GM18519 (cell line): ENCODE measurements around the gene BPGM.

Experiments
- ATAC-seq: cut with Tn5 transposase; IDR thresholded peaks from one replicate; pipeline ENCODE4 v1.9.1; 2021; ENCODE audit warnings: mild to moderate bottlenecking, moderate library complexity; ENCODE audit not compliant: unreplicated experiment, low FRiP score

The BPGM gene

DNA sequence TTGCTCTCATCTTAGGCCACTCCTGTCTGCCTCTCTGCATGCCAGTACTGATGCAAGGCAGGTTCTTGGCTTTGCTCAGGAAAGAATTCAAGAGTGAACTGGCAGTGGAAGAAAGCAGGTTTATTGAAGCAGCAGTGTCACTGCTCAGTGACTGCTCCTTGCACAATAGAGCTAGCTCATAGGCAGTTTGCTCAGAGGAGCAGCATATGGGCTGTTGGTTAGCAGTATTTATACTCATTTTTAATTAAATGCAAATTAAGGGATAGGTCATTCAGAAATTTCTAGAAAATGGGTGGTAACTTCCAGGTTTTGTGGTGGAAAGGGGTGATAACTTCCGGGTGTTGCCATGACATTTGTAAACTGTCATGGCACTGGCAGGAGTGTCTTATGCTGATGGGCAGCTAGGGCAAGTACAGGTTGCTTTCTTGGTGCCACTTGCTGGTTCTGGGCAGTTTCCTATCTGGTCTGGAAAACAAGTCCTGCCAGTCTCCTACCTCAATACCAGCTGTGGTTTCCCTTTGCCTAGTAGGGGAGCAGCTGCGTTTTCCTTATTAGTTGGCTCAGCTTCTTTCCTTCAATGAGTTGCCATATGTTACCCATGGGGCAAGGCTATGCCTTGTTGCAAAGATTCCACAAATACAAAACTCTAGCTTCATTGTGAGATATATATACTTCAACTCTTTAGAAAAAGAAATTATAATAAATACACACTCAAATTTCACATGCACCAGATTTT lies 68.0 kb downstream of the BPGM start:
- ATAC-seq: no peak

DNA sequence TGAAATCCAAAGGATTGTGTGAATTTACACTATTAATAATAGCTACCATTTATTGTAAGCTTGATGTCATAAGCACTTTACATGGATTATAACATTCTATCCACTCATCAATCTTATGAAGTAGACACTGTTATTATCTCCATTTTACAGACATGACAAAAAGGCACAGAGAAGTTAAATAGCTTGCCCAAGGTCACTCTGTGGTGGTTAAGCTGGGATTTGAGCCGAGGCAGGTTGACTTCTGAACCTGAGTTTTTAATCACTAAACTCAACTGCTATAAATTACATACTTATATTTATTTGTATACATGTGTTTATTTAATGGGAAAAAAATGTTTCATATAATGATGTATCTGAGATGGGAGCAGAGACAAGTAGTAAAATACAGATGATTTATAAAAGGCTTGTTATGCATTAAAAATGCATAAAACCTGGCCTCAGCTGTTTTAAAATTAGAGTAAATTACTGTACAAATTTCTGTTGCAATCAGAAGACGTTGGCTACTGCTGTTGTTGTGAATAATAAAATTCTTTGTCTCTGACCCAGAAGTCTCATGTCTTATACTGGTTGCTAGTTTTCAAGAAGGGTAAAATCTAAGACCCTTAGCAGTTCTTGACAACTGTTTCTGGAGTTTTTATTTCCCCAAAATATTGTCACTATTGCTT lies 71.7 kb downstream of the BPGM start:
- no peak for ATAC-seq

DNA sequence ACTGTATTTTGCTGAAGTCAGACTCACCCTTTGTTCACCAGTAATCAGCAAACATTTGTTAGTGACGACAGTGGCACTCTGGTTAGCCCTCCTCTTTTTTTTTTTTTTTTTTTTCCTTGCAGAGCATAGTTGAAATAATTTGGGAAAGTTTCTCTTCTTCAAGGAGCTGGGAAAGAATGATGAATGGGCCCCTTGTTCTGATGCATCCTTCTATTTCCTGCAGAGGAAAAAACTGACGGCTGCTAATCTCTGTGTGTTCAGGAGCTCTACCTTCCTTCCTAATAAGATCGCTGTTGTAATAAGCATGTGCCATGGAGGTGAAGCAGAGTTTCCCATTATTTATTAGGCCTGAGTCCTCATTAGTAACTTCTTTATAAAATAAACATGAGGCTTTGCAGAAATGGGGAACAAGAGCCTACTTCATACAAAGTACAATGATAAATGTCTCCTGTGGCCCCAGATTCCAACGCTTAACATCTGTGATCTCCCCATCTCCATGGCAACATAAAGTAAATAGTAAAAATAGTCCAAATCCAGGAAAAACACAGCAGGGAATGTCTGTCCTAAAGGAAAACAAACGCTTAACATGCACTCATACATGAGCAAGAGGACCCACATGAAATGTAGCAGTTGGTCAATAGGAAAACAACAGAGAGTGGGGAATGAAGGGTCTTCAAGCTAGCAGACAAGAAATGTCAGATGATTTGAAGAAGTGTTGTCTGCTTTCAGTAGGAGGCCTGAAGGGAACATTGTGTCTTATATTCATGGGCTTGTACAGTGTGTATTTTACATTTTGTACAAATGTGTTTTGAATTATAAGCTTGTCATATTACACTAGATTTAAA lies 73.7 kb downstream of the BPGM start:
- ATAC-seq: no peak

DNA sequence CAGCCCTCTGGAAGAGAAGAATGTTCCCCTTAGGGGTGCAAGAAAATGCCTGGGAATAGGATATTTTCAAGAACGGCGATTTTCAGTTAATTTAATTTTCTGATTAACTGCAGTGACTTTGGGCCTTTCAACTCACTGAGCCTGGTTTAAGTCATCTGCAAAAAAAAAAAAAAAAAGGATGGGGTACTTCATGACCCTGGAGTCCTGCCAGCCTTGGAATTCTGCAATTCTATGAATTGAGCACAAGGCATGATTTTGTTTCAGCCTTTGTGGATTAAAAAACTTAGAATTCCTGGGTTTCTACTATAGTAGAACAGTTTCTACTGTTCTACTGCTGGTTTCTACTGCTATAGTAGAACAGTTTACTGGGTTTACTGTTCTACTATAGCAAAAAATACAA lies 74.5 kb downstream of the BPGM start:
- ATAC-seq: no peak

DNA sequence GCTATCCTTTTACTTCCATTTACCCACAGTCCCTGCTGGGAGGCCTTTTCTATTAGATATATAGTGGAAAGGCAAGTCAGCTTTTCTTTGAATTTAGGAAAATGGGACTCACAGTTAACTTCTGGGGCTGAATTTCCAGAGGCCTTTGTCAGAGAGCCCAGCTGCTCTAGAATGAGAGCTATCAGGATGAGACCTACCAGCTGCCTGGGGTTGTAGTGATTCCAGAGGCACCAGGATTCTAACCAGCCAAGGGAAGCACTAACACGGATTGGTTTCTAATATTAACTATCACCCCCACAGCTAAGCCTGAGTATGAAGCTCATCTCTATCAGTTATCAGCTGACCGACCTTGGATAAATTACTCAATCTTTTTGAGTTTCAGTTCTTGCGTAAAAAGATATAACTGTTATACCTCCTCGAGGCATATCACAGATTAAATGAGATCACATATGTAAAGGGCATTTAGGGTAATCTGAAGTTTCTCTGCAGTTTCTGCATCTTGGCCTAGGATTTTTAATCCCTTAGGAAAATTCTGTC lies 76.2 kb downstream of the BPGM start:
- ATAC-seq: no peak

DNA sequence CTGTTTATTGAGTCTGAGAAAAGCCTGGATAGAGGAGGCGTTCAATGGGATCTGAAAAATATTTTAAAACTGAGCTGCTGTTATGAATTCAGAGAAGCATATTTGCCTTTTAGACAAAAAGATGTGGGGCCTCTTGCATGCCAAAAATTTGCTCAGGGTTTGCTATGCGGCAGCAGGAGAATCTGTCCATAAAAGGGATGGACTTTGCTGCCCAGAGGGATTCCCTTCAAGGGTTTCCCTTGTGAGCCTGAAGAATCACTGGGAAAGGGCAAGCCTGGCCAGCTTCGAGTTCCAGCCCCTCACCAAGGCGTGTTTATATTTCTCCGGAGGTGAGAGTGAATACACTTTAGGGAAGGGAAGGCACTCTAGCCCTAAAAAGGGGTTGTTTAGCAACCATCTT lies 77.2 kb downstream of the BPGM start:
- ATAC-seq: no peak

DNA sequence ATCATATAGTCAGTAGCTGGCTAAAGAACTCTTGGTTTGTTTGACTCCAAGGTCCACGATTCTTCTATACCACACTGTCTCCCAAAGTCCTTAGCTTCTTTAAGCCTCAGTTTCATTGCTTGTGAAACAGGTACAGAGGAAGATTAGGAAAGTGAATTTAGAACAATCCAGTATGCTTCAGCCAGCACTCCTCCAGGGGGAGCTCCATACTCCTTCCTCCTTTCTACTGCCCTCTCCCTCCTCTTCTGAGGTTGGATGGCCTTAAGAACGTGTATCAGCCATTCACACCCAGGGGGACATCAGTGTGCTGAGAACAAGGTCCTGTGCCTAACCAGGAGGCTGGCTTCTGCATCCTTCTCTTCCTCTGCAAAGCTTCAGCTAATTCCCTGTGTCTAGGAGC lies 78.0 kb downstream of the BPGM start:
- ATAC-seq: no peak

DNA sequence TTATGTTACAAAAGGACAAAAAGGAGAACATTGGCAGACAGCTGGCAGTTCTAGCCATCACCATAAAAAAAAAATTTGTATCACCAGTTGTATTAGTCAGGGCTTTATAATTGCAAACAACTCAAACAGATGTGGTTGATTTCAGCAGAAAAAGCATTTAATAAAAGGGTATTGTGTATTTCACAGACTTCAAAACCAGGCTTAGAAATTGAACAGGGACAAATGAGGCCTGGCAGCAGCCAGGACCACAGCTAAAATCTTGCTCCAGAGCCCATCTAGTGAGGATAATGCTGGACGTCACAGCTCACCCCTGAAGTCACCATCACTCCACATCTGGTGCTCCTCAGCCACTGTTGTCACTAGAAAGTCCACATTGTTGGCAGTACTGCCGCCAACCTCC lies 79.9 kb downstream of the BPGM start:
- no peak for ATAC-seq

DNA sequence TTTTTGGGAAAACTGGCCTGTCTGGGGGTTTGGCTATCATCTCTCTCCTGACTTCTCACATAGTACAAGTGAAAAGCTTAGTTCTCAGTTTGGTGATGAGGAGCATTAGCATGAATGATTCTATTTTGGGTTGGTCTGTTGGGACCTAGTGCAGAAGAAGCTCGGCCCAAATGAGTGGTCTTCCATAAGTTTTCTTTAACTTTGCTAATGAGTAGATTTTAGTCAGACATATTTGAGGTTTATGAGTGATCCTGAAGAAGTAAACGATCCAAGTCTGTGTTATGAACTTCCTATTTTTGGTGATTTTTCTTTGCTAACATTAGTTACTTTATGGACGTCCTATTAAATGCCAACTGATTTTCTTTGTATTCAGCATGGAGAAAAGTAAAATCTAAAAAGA lies 81.1 kb downstream of the BPGM start:
- no peak for ATAC-seq
